Measurements from ENCODE around the gene FAM83B. TPM values are rescaled to one million over a fixed set of nuclear protein-coding genes. Genes with fewer than 3 reads are reported as not detected.

FAM83B gene
- total and polyA plus RNA-seq, 10 of the 15 experiments (the other 5 are each of a cell fraction or from before 2014, with no cell fraction given): 0.05 TPM; not detected in 9

GRCh38 chr6:54920628-54921027 is 74.1 kb downstream of the FAM83B start:
- H3K4me2 ChIP-seq (ENCODE audit: control insufficient read depth, insufficient read depth): no peak overlapping the region
- no peaks in the 10 kb centered on the region for H3K79me2 ChIP-seq (ENCODE audit: control insufficient read depth, insufficient read depth, low read length)
- H3K36me3 ChIP-seq (ENCODE audit: control insufficient read depth in 2 of 2, insufficient read depth in 2 of 2, low read length in 1 of 2): no peaks in the 10 kb centered on the region
- no peak for ATAC-seq
- ChIA-PET POLR2A (no interaction called here), CTCF (no interaction called here), SMC1A (ENCODE audit: uncharacterized antibody, unreplicated experiment) (no interaction called here), RAD21 (ENCODE audit: unreplicated experiment) (no interaction called here)
- no peak overlapping the region for H3K4me3 ChIP-seq
- H3K9ac ChIP-seq (ENCODE audit: control insufficient read depth, insufficient read depth, low read length): no peak overlapping the region
- DNase-seq (ENCODE audit: low read depth, low spot score): no peak
- H3K27me3 ChIP-seq (replicated peaks in 1 of 2; ENCODE audit: control insufficient read depth in 2 of 2, insufficient read depth in 2 of 2, low read length in 1 of 2): no peaks in the 10 kb centered on the region
- no peak overlapping the region for H3K27ac ChIP-seq (ENCODE audit: control insufficient read depth, insufficient read depth)
- intact Hi-C loops (cut with micrococcal nuclease; ENCODE audit: unreplicated experiment) (no loop called here), in situ Hi-C loops (cut with MboI) (no loop called here)
- H2AFZ ChIP-seq (ENCODE audit: control insufficient read depth, low read depth, low read length): no peak overlapping the region
- FAIRE-seq: no peak
- no peaks in the 10 kb centered on the region for H4K20me1 ChIP-seq (ENCODE audit: control insufficient read depth, insufficient read depth)
- H3K9me3 ChIP-seq (replicated peaks; ENCODE audit: control insufficient read depth, insufficient read depth, low read length): no peaks in the 10 kb centered on the region
- BruUV-seq (replicated peaks): no TSS peak
- H3K4me1 ChIP-seq (ENCODE audit: control insufficient read depth, insufficient read depth, low read length): no peaks in the 10 kb centered on the region
- 91% methylated on average over 1 of the region's 1 CpG for WGBS (ENCODE audit: insufficient coverage, insufficient replicate concordance, low lambda C conversion rate, missing lambda C conversion rate)
- no peak for TF ChIP-seq EZH2 (IDR thresholded peaks at IDR 0.05; ENCODE audit: borderline replicate concordance, control insufficient read depth, low read depth, low read length)
- TF ChIP-seq RAD21 (IDR thresholded peaks at IDR 0.05; ENCODE audit: insufficient read depth, low read depth, low read length): no peak
- no peak for TF ChIP-seq RFX5 (IDR thresholded peaks at IDR 0.05; ENCODE audit: low read depth, low read length)
- TF ChIP-seq BCL11A (IDR thresholded peaks at IDR 0.05; ENCODE audit: low read depth, low read length): no peak
- TF ChIP-seq NKRF (conservative IDR thresholded peaks at IDR 0.05): no peak
- no peak for TF ChIP-seq MEF2B (IDR thresholded peaks at IDR 0.05; ENCODE audit: partially characterized antibody, poor library complexity, severe bottlenecking)
- no peak for TF ChIP-seq NBN (IDR thresholded peaks at IDR 0.05)
- TF ChIP-seq CHD2 (IDR thresholded peaks at IDR 0.05; ENCODE audit: borderline replicate concordance, low read depth, low read length): no peak
- TF ChIP-seq ZNF687 (IDR thresholded peaks at IDR 0.05): no peak
- TF ChIP-seq STAT1 (conservative IDR thresholded peaks at IDR 0.05): no peak
- no peak for TF ChIP-seq BRCA1 (IDR thresholded peaks at IDR 0.05; ENCODE audit: low read depth, low read length)
- no peak for TF ChIP-seq CEBPB (IDR thresholded peaks at IDR 0.05; ENCODE audit: borderline replicate concordance in 1 of 2, low read depth in 2 of 2, low read length in 2 of 2)
- no peak for TF ChIP-seq RELA (IDR thresholded peaks at IDR 0.05; ENCODE audit: borderline replicate concordance, partially characterized antibody)
- TF ChIP-seq TCF12 (IDR thresholded peaks at IDR 0.05; ENCODE audit: low read depth, low read length): no peak
- TF ChIP-seq EP300 (IDR thresholded peaks at IDR 0.05; ENCODE audit: borderline replicate concordance in 1 of 2, control insufficient read depth in 1 of 2, low read depth in 2 of 2, low read length in 2 of 2): no peak
- no peak for TF ChIP-seq CEBPZ (IDR thresholded peaks at IDR 0.05; ENCODE audit: low read depth, low read length)

Measured in GM12878 (cell line).